DMS 273 treated with DMSO at 0.1 percent for 48 hours (cell line): ENCODE data around the gene PCSK2.
"Not testable (repeated sequence)": the region's sequence is repeated elsewhere in the genome, so short reads cannot be mapped to it uniquely, and the experiment has no call there.

Experiments used
- DNase-seq: peaks from one replicate; lab custom pipeline; 2025; lab: John Stamatoyannopoulos, UW

The PCSK2 gene

DNA sequence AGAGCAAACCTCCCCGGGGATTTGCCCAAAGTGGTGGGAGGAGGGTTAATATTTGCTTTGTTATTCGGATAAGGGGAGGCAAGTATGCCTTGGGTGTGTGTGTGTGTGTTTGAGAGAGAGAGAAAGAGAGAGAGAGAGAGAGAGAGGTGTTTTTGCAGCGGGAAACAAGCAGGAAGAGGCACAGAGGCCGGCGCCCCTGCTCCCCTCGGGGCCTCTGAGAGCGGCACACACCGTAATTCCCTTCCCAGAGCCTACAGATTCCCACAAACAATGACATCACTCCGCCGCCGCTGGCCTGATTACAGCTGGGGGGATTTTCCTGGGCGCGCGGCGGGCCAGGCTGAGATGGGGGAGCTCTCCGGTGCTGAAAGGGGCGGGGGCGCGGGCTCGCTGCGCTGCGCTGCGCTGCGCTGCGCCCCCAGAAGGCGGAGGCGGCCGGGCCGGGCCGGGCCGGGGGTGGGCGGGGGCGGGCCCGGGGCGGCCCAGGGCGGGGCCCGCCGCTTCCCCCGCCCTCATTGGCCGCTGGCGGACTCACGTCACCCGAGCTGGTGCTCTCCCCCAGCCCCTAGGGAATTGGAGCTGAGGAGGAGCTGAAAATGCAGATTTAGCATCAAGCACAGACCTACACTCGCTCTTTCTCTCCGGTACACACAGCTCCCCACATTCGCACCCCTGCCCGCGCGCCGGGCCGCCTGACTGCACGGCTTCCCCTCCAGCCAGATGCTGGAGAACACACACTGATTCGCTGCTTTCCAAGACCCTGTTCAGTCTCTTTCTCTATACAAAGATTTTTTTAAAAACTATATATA is at the start of gene PCSK2:
PCSK2 (plus strand) TSS at position 631 of the 809 bp plus-strand sequence. CDS start 266 bp downstream, outside the sequence.
- peak; percentile 72 for DNase-seq

DNA sequence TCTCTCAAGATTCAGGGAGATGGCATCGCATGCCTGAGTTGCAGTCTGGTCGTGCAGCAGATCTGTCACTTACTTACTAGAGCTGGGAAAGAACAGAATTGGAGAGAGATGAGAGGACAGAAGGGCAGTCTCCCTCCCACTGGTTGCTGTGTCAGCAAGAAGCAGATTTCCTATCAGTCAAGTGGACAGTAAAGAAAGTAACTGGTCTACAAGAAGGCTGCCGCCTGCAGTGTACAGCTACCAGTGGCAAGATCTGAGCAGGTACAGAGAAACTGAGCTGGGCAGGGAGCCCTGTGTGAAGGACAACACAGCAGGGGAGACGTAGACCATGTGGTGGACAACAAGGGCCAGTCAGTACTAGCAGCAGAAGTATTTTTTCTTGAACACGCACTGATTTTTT is 49.5 kb upstream of the PCSK2 start:
- no peak for DNase-seq

GRCh38 chr20:17179840-17180239 is 47.0 kb upstream of the PCSK2 start:
- DNase-seq: no peak

- DNase-seq: no peak
These were observed 36.7 kb upstream of the PCSK2 start for GRCh38 chr20:17189976-17190695.

GRCh38 chr20:17197041-17197440 is 29.8 kb upstream of the PCSK2 start:
- DNase-seq: no peak

DNA sequence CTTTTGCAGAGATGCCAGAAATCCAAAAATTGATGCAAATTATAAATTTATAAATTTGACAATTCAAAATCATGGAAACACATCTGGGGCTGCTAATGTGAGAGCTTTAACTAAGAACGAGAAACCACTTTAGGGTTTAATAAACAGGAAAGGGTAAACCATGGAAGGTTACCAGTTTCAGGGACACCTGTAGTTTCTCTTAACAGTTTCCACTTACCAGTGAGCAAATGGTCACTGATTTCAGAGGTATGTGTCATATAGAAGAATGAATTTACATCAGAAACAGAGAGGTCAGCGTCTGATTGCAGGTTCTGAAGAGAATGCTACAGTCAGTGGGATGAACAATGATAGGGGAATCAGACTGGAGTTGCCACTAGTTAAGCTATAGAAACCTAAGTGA is 24.8 kb upstream of the PCSK2 start:
- no peak for DNase-seq

DNA sequence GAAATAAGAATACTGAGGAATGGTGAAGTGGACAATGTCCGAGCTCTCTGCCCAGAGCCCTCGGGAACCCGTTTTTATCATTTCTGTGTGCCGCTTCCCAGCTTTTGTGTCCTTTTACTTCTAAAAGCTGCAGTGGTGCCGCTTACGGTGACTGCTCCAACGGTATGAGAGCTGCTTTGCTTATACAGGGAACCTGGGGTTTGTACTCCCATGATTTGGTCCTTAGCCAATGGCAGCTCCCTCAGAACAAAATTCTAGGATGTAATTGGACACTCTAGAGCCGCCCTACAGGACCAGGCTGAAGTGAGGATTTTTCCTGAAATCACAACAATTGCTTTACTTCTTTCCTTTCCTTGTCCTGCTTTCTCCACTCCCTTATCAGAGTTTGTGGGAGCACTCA is 24.2 kb upstream of the PCSK2 start:
- DNase-seq: no peak

GRCh38 chr20:17205084-17205813 is 21.6 kb upstream of the PCSK2 start:
- DNase-seq: no peak

DNA sequence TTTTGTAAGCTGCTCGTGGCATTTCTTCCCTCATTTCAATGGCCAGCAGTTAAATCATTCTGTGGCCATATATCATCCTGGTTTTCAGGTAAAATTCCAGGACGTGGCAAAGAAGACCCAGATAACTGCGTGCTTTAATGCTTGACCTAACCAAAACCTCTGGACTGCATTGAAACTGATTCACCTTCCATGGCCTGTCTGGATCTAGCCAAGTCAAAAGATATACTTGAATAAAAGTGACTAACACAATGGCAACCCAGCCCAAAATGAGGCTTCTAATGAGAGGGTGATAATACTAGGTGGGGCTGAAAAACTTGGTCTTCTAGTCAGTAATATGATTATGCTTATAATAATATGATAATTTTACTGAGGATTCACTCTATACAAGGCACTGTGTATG is 16.5 kb upstream of the PCSK2 start:
- DNase-seq: no peak

DNA sequence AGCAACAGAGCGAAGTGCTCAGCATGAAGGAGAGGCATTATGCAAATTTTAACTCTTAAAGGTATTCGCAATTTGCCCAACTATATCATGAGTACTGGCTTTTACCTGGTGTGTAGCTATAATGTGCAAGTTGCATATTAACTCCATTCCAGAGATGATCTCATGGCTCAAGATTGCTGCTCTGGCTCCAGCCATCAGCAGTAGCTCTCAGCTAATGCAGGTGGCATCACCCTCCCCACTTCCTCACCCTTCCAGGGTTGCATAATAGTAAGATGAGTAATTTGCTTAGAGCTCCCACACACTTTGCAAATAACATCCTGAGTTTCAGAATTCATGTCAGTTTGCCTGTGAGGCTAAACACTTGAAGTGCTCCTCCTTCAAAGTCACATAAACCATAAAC is 15.9 kb upstream of the PCSK2 start:
- DNase-seq: no peak

DNA sequence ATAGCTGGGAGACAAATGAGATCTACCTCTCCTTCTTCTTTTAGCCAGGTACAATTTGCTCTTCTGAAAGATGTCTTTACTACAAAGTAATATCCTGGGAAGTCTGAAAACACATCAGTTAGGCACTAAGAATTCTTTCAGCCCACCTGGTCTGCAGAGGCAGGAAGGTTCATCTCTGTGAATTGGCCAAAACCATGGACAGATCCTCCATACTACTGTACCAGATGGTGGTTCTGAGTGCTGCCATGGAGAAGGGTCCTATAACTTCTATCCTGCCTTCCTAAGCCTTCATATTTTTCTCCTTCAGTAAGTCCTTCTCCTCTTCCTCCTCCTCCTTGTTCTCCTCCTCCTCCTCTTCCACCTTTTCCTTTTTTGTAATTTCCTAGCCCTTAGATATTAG is 11.7 kb upstream of the PCSK2 start:
- DNase-seq: no peak

GRCh38 chr20:17219856-17220255 is 7.0 kb upstream of the PCSK2 start:
- DNase-seq: not testable (repeated sequence)

GRCh38 chr20:17223553-17223952 is 3.3 kb upstream of the PCSK2 start:
- no peak for DNase-seq

- DNase-seq: no peak
These were observed 910 bp upstream of the PCSK2 start for GRCh38 chr20:17225851-17226409.

- DNase-seq: no peak
These were observed 357 bp downstream of the PCSK2 start for GRCh38 chr20:17227219-17227575.

GRCh38 chr20:17227669-17228623 is 1.1 kb downstream of the PCSK2 start:
- DNase-seq: no peak

GRCh38 chr20:17228624-17229061 is 1.8 kb downstream of the PCSK2 start:
- DNase-seq: peak; percentile 23

- DNase-seq: no peak
These were observed 2.4 kb downstream of the PCSK2 start for GRCh38 chr20:17229256-17229655.

DNA sequence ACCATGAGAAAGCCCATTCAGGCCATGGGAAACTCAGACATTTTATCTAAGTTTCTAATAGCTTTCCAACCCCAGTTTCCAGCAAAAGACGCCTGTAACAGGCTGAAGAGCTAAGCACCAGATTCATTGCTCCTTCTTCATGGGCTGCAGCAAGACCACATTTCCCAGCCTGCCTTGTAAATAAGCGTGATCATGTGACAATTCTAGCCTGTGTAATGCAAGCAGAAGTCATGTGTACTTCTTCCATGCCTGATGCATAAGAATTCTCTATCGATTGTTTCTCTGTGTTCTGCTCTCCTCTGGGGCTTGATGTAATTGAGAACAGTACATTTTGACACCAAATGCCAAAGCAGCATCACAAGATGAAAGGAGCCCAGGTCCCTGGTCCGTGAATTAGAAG is 6.8 kb downstream of the PCSK2 start:
- no peak for DNase-seq

DNA sequence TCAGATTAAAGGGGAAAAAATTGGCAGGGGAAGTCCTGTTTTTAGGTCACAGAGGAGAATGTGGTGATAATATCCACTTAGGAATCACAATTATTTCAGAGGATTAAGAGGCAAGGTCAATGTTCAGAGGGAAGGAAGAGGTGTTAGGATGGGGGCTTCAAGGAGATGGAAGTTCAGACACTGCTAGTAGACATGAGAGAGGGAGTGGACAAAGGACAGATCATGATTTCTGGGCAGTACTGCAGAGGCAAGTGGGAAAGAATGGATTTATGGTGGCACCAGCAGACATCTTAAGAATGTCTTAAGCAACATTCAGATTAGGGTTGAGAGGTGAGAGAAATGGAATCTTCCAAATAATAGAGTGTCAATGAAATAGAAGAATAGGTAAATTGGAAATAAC is 9.9 kb downstream of the PCSK2 start:
- no peak for DNase-seq

GRCh38 chr20:17248224-17248623 is 21.4 kb downstream of the PCSK2 start:
- DNase-seq: no peak
